HepG2 (cell line): Measurements from ENCODE around the gene SLC4A5. TPM values are rescaled to one million over a fixed set of nuclear protein-coding genes. Genes with fewer than 3 reads are reported as not detected.

Experiments used
- ATAC-seq: fragments of 200-7000 bp; cut with Tn5 transposase; 3 replicates; pipeline ENCODE4 v1.9.1; 2020; ENCODE audit warnings: mild to moderate bottlenecking, moderate library complexity
- BruUV-seq: library from RNA; stranded (reverse); fragments of 400-500 nt; replicated peaks from 2 replicates; lab custom pipeline; 2021; lab: Mats Ljungman, UMichigan
- CTCF ChIA-PET: fragments of 300-600 bp; formaldehyde crosslinking; extraction: SDS; loops from one replicate; lab custom pipeline; 2021; ENCODE audit warnings: low total read pairs, inconsistent platforms, low intra/inter-chr PET ratio; lab: Yijun Ruan, JAX
- POLR2A ChIA-PET: fragments of 350-600 bp; sonication (Branson Sonifier 250); formaldehyde crosslinking; loops from one replicate; lab custom pipeline; 2020; ENCODE audit warnings: antibody characterized with exemption, inconsistent platforms; lab: Yijun Ruan, JAX
- DNase-seq: peaks from one replicate; pipeline ENCODE4 v3.0.0-alpha.2; 2015; ENCODE audit warnings: low spot score
- FAIRE-seq: peaks from 3 replicates; lab custom pipeline; 2011; peaks lifted over from hg19 to GRCh38; lab: Jason Lieb, UNC
- H2AFZ ChIP-seq: one replicate; pipeline ENCODE4 v1.6.1; 2011; ENCODE audit warnings: low read length, inconsistent platforms
- H3K27ac ChIP-seq: fragments of 300-600 bp; 3 replicates; pipeline ENCODE4 v1.8.0; 2011; ENCODE audit warnings: mixed run types, mild to moderate bottlenecking, mixed read lengths, low read length, inconsistent platforms; ENCODE audit not compliant: insufficient read depth; ENCODE audit errors: extremely low read length
- H3K27me3 ChIP-seq, 2 experiments: fragments of 200-600 bp in 1 of 2; 2 replicates in 1 of 2; 3 replicates in 1 of 2; pipeline versions ENCODE4 v1.6.0 to v1.8.0; 2011; ENCODE audit warnings: low read length in 2 of 2, mild to moderate bottlenecking in 2 of 2, moderate library complexity in 2 of 2, inconsistent platforms in 1 of 2; ENCODE audit not compliant: insufficient read depth in 2 of 2, control insufficient read depth in 1 of 2
- H3K36me3 ChIP-seq, 2 experiments: fragments of 200-600 bp in 1 of 2; replicated peaks in 1 of 2; 2 replicates in 1 of 2; 3 replicates in 1 of 2; pipeline versions ENCODE4 v1.5.1 to v1.8.0; 2011; ENCODE audit warnings: low read length in 2 of 2, inconsistent platforms in 1 of 2; ENCODE audit not compliant: insufficient read depth in 2 of 2, control insufficient read depth in 1 of 2
- H3K4me1 ChIP-seq: 2 replicates; pipeline ENCODE4 v1.5.1; 2012; ENCODE audit warnings: low read length, inconsistent platforms; ENCODE audit not compliant: insufficient read depth
- H3K4me2 ChIP-seq: 2 replicates; pipeline ENCODE4 v1.6.0; 2011; ENCODE audit warnings: low read depth, low read length, inconsistent platforms
- H3K4me3 ChIP-seq, 3 experiments: fragments of 200-600 bp in 1 of 3; sonication (generic), shearing (Covaris generic) in 1 of 3; replicated peaks in 1 of 3; 2 replicates each; pipeline ENCODE4 v1.5.1; 2011 to 2016; ENCODE audit warnings: low read length in 3 of 3, inconsistent platforms in 2 of 3, low read depth in 2 of 3, mild to moderate bottlenecking in 2 of 3, control low read depth in 1 of 3, mixed read lengths in 1 of 3; ENCODE audit not compliant: insufficient read depth in 1 of 3
- H3K79me2 ChIP-seq: one replicate; pipeline ENCODE4 v1.6.1; 2011; ENCODE audit warnings: low read length, inconsistent platforms; ENCODE audit not compliant: insufficient read depth
- H3K9ac ChIP-seq: 2 replicates; pipeline ENCODE4 v1.6.0; 2011; ENCODE audit warnings: mild to moderate bottlenecking, low read depth, low read length, inconsistent platforms; ENCODE audit not compliant: insufficient read depth
- H3K9me3 ChIP-seq: 2 replicates; pipeline ENCODE4 v1.5.1; 2012; ENCODE audit warnings: mild to moderate bottlenecking, low read length
- H4K20me1 ChIP-seq: 2 replicates; pipeline ENCODE4 v1.6.0; 2011; ENCODE audit warnings: inconsistent platforms, mild to moderate bottlenecking, low read length, moderate library complexity; ENCODE audit not compliant: insufficient read depth
- MTA1 ChIP-seq: sonication (generic); formaldehyde crosslinking; IDR thresholded peaks from 2 replicates; pipeline ENCODE4 v1.4.0; 2020; ENCODE audit warnings: missing genetic modification reagents, mild to moderate bottlenecking, borderline replicate concordance
- TCF7 ChIP-seq: sonication (generic); IDR thresholded peaks from 2 replicates; pipeline ENCODE4 v1.6.1; 2016; ENCODE audit warnings: antibody characterized with exemption, low read depth
- ZNF672 ChIP-seq: sonication (generic); formaldehyde crosslinking; IDR thresholded peaks from 2 replicates; pipeline ENCODE4 v1.8.1; 2022; ENCODE audit warnings: missing genetic modification reagents
- ZNF839 ChIP-seq: sonication (generic); formaldehyde crosslinking; IDR thresholded peaks from 2 replicates; pipeline ENCODE4 v1.4.0; 2020; ENCODE audit warnings: missing genetic modification reagents, mild to moderate bottlenecking, borderline replicate concordance
- WGBS: methylation state at CpG from one replicate; pipeline ENCODE4 v1.1.6; 2017; ENCODE audit warnings: low lambda C conversion rate; 5-methylcytosine and 5-hydroxymethylcytosine counted together
- in situ Hi-C: cut with HindIII; loops from 2 replicates; pipeline ENCODE4 v1.10.0; 2017; ENCODE audit warnings: low pct_unique_long_range_greater_than_20kb; ENCODE audit not compliant: extremely low pct_ligation_motif_present
- intact Hi-C: fragments of 100-400 bp; cut with micrococcal nuclease; formaldehyde crosslinking; loops from one replicate; pipeline ENCODE4 v1.10.0; 2022; ENCODE audit not compliant: unreplicated experiment
- polyA plus RNA-seq, 8 experiments: library from polyadenylated mRNA; depleted of rRNA in 3 of 8; stranded (reverse) in 7 of 8; unstranded in 1 of 8; fragments of >200 nt; fragmentation: Illumina TruSeq in 4 of 8; extraction: Trizol in 4 of 8; gene quantifications; 2 replicates each; pipeline versions ENCODE4 v1.2.1 to v1.2.3, GENCODE V29; 2011 to 2016; ENCODE audit warnings: low read depth in 4 of 8, missing spikeins in 1 of 8, mixed read lengths in 1 of 8; ENCODE audit not compliant: insufficient read depth in 1 of 8
- total RNA-seq, 5 experiments: library from RNA; depleted of rRNA; stranded (reverse); fragments of >200 nt; fragmentation: Illumina TruSeq; extraction: Trizol; gene quantifications; 2 replicates each; pipeline ENCODE4 v1.2.3, GENCODE V29; 2016; ENCODE audit warnings: low read depth in 1 of 5
- TF ChIP-seq, protein P1 (sequence below): sonication (generic); formaldehyde crosslinking; IDR thresholded peaks from 2 replicates; pipeline ENCODE4 v1.4.0; 2020; ENCODE audit warnings: missing genetic modification reagents
- TF ChIP-seq, protein P2 (sequence below): sonication (generic); formaldehyde crosslinking; IDR thresholded peaks from 2 replicates; pipeline ENCODE4 v1.5.0; 2020; ENCODE audit warnings: mild to moderate bottlenecking, missing genetic modification reagents, moderate library complexity

SLC4A5 gene
- total and polyA plus RNA-seq, 2 of the 13 experiments (the other 11 are each of a cell fraction or from before 2014, with no cell fraction given) = 0.50 TPM; not detected in 1

DNA sequence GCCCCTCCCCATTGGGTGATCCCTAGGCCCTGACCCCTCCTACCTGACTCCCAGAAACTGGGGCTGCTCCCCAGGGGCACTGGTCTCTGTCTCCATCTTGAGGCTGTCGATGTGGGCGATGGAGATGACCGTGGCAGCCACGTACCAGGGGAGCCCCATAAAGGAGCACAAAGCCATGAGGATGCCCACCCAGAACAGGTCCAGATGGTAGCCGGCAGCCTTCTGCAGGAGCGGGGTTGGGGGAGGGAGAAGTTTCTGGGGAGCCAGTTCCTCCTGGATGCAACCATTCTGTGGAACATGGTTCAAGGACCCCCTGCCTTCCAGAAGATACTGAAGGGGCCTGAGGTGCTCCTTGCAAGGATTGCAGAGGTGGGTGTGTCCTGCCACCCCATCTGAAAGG, 110.8 kb downstream of the SLC4A5 start:
- Histone ChIP-seq H3K9ac (no peak overlapping the region), H2AFZ (no peak overlapping the region), H3K9me3 (no peaks in the 10 kb centered on the region), H3K36me3 (no peaks in the 10 kb centered on the region), H3K4me2 (no peak overlapping the region), H3K79me2 (no peaks in the 10 kb centered on the region), H3K4me3 (no peak overlapping the region), H3K27me3 (peaks cover 2 to 27% of the 10 kb centered on the region in 2 experiments), H3K4me1 (peaks cover 20% of the 10 kb centered on the region), H4K20me1 (no peaks in the 10 kb centered on the region), H3K27ac (no peak overlapping the region)
- no TSS peak for BruUV-seq
- ChIA-PET POLR2A (no interaction called here), CTCF (no interaction called here)
- FAIRE-seq = no peak
- DNase-seq = no peak
- no peak for TF ChIP-seq MTA1 (CRISPR knock-in tag)
- TF ChIP-seq, protein P1, sequence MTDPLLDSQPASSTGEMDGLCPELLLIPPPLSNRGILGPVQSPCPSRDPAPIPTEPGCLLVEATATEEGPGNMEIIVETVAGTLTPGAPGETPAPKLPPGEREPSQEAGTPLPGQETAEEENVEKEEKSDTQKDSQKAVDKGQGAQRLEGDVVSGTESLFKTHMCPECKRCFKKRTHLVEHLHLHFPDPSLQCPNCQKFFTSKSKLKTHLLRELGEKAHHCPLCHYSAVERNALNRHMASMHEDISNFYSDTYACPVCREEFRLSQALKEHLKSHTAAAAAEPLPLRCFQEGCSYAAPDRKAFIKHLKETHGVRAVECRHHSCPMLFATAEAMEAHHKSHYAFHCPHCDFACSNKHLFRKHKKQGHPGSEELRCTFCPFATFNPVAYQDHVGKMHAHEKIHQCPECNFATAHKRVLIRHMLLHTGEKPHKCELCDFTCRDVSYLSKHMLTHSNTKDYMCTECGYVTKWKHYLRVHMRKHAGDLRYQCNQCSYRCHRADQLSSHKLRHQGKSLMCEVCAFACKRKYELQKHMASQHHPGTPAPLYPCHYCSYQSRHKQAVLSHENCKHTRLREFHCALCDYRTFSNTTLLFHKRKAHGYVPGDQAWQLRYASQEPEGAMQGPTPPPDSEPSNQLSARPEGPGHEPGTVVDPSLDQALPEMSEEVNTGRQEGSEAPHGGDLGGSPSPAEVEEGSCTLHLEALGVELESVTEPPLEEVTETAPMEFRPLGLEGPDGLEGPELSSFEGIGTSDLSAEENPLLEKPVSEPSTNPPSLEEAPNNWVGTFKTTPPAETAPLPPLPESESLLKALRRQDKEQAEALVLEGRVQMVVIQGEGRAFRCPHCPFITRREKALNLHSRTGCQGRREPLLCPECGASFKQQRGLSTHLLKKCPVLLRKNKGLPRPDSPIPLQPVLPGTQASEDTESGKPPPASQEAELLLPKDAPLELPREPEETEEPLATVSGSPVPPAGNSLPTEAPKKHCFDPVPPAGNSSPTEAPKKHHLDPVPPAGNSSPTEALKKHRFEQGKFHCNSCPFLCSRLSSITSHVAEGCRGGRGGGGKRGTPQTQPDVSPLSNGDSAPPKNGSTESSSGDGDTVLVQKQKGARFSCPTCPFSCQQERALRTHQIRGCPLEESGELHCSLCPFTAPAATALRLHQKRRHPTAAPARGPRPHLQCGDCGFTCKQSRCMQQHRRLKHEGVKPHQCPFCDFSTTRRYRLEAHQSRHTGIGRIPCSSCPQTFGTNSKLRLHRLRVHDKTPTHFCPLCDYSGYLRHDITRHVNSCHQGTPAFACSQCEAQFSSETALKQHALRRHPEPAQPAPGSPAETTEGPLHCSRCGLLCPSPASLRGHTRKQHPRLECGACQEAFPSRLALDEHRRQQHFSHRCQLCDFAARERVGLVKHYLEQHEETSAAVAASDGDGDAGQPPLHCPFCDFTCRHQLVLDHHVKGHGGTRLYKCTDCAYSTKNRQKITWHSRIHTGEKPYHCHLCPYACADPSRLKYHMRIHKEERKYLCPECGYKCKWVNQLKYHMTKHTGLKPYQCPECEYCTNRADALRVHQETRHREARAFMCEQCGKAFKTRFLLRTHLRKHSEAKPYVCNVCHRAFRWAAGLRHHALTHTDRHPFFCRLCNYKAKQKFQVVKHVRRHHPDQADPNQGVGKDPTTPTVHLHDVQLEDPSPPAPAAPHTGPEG (CRISPR knock-in tag) = no peak
- no peak for TF ChIP-seq ZNF839 (CRISPR knock-in tag)
- no peak for TF ChIP-seq ZNF672 (CRISPR knock-in tag)
- no peak for TF ChIP-seq TCF7
- TF ChIP-seq, protein P2, sequence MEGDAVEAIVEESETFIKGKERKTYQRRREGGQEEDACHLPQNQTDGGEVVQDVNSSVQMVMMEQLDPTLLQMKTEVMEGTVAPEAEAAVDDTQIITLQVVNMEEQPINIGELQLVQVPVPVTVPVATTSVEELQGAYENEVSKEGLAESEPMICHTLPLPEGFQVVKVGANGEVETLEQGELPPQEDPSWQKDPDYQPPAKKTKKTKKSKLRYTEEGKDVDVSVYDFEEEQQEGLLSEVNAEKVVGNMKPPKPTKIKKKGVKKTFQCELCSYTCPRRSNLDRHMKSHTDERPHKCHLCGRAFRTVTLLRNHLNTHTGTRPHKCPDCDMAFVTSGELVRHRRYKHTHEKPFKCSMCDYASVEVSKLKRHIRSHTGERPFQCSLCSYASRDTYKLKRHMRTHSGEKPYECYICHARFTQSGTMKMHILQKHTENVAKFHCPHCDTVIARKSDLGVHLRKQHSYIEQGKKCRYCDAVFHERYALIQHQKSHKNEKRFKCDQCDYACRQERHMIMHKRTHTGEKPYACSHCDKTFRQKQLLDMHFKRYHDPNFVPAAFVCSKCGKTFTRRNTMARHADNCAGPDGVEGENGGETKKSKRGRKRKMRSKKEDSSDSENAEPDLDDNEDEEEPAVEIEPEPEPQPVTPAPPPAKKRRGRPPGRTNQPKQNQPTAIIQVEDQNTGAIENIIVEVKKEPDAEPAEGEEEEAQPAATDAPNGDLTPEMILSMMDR (CRISPR knock-in tag) = peak; percentile 46
- in situ Hi-C loops = no loop called here
- 58% methylated on average over 6 of the region's 6 CpGs for WGBS
- no peak for ATAC-seq
- intact Hi-C loops = no loop called here
